ENCODE measurements around the gene LIPG. TPM values are rescaled to one million over a fixed set of nuclear protein-coding genes. Genes with fewer than 3 reads are reported as not detected.

Gene LIPG
- total RNA-seq, 1 experiment from 2014 or later, result 44.0 TPM

DNA sequence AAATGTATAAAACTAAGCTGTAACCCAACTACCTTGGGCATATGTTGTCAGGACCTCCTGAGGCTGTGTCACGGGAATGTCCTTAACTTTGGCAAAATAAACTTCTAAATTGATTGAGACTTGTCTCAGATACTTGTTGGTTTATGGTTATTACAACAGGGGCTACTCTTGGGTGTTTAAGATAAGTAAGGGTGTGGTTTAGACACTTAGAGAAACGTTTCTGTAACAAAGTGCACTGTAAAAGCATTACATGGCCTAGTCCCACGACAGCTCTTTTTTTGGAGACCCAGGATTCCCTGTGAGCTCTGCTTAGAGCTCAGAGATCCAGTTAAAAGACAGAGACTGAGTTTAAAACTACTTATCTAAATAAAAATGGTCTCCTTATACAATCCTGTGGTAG is 32.3 kb upstream of the LIPG start:
- CTCF ChIA-PET, result no interaction called here
- no peak overlapping the region for H3K27ac Mint-ChIP-seq (ENCODE audit: unreplicated experiment)
- H3K4me3 Mint-ChIP-seq (ENCODE audit: low read depth, unreplicated experiment), result no peak overlapping the region
- no peak for DNase-seq
- no TSS peak for BruUV-seq (replicated peaks)
- TF ChIP-seq, protein P1, sequence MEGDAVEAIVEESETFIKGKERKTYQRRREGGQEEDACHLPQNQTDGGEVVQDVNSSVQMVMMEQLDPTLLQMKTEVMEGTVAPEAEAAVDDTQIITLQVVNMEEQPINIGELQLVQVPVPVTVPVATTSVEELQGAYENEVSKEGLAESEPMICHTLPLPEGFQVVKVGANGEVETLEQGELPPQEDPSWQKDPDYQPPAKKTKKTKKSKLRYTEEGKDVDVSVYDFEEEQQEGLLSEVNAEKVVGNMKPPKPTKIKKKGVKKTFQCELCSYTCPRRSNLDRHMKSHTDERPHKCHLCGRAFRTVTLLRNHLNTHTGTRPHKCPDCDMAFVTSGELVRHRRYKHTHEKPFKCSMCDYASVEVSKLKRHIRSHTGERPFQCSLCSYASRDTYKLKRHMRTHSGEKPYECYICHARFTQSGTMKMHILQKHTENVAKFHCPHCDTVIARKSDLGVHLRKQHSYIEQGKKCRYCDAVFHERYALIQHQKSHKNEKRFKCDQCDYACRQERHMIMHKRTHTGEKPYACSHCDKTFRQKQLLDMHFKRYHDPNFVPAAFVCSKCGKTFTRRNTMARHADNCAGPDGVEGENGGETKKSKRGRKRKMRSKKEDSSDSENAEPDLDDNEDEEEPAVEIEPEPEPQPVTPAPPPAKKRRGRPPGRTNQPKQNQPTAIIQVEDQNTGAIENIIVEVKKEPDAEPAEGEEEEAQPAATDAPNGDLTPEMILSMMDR (IDR thresholded peaks at IDR 0.05; ENCODE audit: unreplicated experiment), result no peak
- no peaks in the 10 kb centered on the region for H3K27me3 Mint-ChIP-seq (ENCODE audit: unreplicated experiment)
- intact Hi-C loops (cut with micrococcal nuclease; ENCODE audit: unreplicated experiment), result no loop called here
- H3K36me3 Mint-ChIP-seq (ENCODE audit: insufficient read depth, unreplicated experiment), result no peaks in the 10 kb centered on the region
- peaks cover 44% of the 10 kb centered on the region for H3K4me1 Mint-ChIP-seq (ENCODE audit: low read depth, unreplicated experiment)
- no peaks in the 10 kb centered on the region for H3K9me3 Mint-ChIP-seq (ENCODE audit: low read depth, unreplicated experiment)

DNA sequence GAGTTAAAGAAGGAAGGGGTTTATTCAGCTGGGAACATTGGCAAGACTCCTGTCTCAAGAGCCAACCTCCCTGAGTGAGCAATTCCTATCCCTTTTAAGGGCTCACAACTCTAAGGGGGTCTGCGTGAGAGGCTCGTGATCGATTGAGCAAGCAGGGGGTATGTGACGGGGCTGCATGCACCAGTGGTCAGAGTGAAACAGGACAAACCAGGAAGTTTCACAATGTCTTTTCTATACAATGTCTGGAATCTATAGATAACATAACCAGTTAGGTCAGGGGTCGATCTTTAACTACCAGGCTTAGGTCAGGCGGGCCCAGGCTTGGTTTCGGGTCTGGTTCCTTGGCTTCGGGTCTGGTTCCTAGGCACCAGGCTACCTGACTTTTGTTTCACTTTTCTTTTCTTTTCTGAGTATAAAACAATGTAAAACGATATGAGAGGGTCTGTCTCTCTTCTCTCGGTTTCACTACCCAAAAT is 30.1 kb upstream of the LIPG start:
- Mint-ChIP-seq H3K9me3 (ENCODE audit: low read depth, unreplicated experiment) (no peaks in the 10 kb centered on the region), H3K27ac (ENCODE audit: unreplicated experiment) (peak overlapping the region; percentile 84), H3K36me3 (ENCODE audit: insufficient read depth, unreplicated experiment) (no peaks in the 10 kb centered on the region), H3K27me3 (ENCODE audit: unreplicated experiment) (no peaks in the 10 kb centered on the region), H3K4me1 (ENCODE audit: low read depth, unreplicated experiment) (peaks cover 44% of the 10 kb centered on the region), H3K4me3 (ENCODE audit: low read depth, unreplicated experiment) (peak overlapping the region; percentile 67)
- DNase-seq, result peak; percentile 31
- TF ChIP-seq, protein P1 (IDR thresholded peaks at IDR 0.05; ENCODE audit: unreplicated experiment), result no peak
- CTCF ChIA-PET, result interaction anchor here (0.6 to 1.4 kb wide), 2 partner anchors 21 to 303 kb away, joined by 3 to 4 read pairs; no protein-coding TSS in a partner anchor
- intact Hi-C loops (cut with micrococcal nuclease; ENCODE audit: unreplicated experiment), result no loop called here
- BruUV-seq (replicated peaks), result no TSS peak

DNA sequence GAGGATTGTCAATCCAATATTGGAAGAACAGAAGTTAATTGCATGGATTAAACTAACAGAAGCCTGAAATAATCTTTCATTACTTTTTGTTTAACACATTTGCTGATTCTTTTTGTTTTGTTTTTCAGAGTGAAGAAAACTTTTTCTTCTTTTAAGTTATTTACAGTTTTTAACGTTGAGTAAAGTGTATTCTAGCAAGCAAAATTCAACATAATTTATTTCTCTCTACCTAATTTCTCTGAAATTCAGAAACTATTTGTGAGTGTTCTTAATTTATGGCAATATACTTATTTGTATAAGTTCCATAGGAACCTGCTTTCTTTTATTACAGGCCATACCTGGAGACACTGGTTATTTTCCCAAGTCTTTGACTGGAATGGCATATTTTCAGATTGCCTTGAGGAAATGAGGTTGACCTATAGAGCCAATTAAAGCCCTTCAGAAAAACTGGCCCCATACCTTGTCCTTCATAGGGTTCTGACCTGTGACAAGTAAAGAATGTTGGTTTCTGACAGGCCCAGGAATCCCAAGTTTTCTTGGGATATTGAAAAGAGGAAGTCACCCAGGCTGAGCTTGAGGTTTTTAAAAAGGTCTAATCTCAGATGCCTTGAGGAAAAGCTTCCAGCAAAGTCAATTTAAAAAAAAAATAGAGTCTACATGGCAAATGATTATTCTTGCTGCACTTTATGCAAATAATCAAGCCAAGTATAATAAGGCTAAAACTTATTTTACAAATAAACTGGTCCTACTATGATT is 26.8 kb upstream of the LIPG start:
- Mint-ChIP-seq H3K36me3 (ENCODE audit: insufficient read depth, unreplicated experiment) (no peaks in the 10 kb centered on the region), H3K27ac (ENCODE audit: unreplicated experiment) (no peak overlapping the region), H3K9me3 (ENCODE audit: low read depth, unreplicated experiment) (no peaks in the 10 kb centered on the region), H3K27me3 (ENCODE audit: unreplicated experiment) (no peaks in the 10 kb centered on the region), H3K4me1 (ENCODE audit: low read depth, unreplicated experiment) (peaks cover 23% of the 10 kb centered on the region), H3K4me3 (ENCODE audit: low read depth, unreplicated experiment) (no peak overlapping the region)
- intact Hi-C loops (cut with micrococcal nuclease; ENCODE audit: unreplicated experiment), result no loop called here
- TF ChIP-seq, protein P1 (IDR thresholded peaks at IDR 0.05; ENCODE audit: unreplicated experiment), result no peak
- BruUV-seq (replicated peaks), result no TSS peak
- DNase-seq, result no peak
- CTCF ChIA-PET, result no interaction called here

DNA sequence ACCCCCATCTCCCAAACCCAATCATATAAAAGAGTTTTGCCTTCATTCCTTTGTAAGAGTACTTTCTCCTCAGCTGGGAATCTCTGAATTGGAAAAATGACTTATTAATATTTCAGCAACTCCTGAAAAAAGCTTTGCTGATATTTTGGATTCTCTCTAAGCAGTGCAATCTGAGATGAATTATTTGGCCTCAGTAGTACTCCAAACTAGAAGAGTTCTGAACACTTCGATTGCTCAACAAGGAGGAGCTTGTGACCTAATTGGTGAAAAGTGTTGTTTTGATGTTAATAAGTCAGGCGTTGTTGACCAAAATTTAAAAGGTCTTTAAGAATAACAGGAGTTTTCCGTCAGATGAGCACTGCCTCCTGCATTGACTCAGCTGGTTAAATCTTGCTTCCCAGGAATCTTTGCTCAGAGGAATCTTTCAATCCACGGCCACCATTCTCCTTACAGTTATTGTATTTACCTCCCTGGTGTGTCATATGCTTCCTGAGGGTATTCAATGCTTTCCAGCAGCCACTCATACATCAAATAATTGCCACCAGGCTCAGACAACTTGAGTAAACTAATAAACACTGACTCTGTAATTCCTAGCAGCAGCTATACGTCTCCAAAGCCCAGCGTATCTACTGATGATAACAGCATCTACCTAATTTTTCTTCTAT is 24.5 kb upstream of the LIPG start:
- DNase-seq, result no peak
- BruUV-seq (replicated peaks), result no TSS peak
- TF ChIP-seq, protein P1 (IDR thresholded peaks at IDR 0.05; ENCODE audit: unreplicated experiment), result no peak

More for the DNA sequence above, 24.5 kb upstream of the LIPG start:
- no peaks in the 10 kb centered on the region for H3K9me3 Mint-ChIP-seq (ENCODE audit: low read depth, unreplicated experiment)
- intact Hi-C loops (cut with micrococcal nuclease; ENCODE audit: unreplicated experiment), result no loop called here
- no peak overlapping the region for H3K4me3 Mint-ChIP-seq (ENCODE audit: low read depth, unreplicated experiment)
- peaks cover 4% of the 10 kb centered on the region for H3K4me1 Mint-ChIP-seq (ENCODE audit: low read depth, unreplicated experiment)
- H3K27ac Mint-ChIP-seq (ENCODE audit: unreplicated experiment), result no peak overlapping the region
- CTCF ChIA-PET, result no interaction called here
- peaks cover 7% of the 10 kb centered on the region for H3K36me3 Mint-ChIP-seq (ENCODE audit: insufficient read depth, unreplicated experiment)
- no peaks in the 10 kb centered on the region for H3K27me3 Mint-ChIP-seq (ENCODE audit: unreplicated experiment)
